Trophoblast cell (in vitro differentiated cells and primary cell): Measurements from ENCODE around the gene HIGD2A.

Source experiments
- DNase-seq, 2 donors: peaks; one replicate each; pipeline ENCODE4 v3.0.0-alpha.2; 2016
- H2AFZ ChIP-seq: 2 replicates; pipeline ENCODE4 v1.6.1; 2013; ENCODE audit warnings: low read length, moderate library complexity, mild to moderate bottlenecking; ENCODE audit not compliant: insufficient read depth, poor library complexity
- H2AK5ac ChIP-seq: 2 replicates; pipeline ENCODE4 v1.6.1; 2013; ENCODE audit warnings: mild to moderate bottlenecking, low read length
- H2BK120ac ChIP-seq: 2 replicates; pipeline ENCODE4 v1.6.1; 2013; ENCODE audit warnings: low read length, mild to moderate bottlenecking, moderate library complexity; ENCODE audit not compliant: insufficient read depth, poor library complexity
- H2BK12ac ChIP-seq: 2 replicates; pipeline ENCODE4 v1.6.1; 2013; ENCODE audit warnings: mild to moderate bottlenecking, low read length, moderate library complexity
- H2BK5ac ChIP-seq: 2 replicates; pipeline ENCODE4 v1.6.1; 2013; ENCODE audit warnings: low read length, low read depth, moderate library complexity, mild to moderate bottlenecking; ENCODE audit not compliant: poor library complexity
- H3K14ac ChIP-seq: 2 replicates; pipeline ENCODE4 v1.6.1; 2013; ENCODE audit warnings: mild to moderate bottlenecking, low read length
- H3K18ac ChIP-seq: 2 replicates; pipeline ENCODE4 v1.6.1; 2013; ENCODE audit warnings: mild to moderate bottlenecking, low read length
- H3K23ac ChIP-seq: 2 replicates; pipeline ENCODE4 v1.6.1; 2013; ENCODE audit warnings: low read length
- H3K27ac ChIP-seq: 2 replicates; pipeline ENCODE4 v1.5.1; 2013; ENCODE audit warnings: low read depth, mild to moderate bottlenecking, inconsistent platforms, low read length, moderate library complexity
- H3K27me3 ChIP-seq: 2 replicates; pipeline ENCODE4 v1.6.1; 2013; ENCODE audit warnings: inconsistent platforms, mild to moderate bottlenecking, low read length, moderate library complexity; ENCODE audit not compliant: insufficient read depth
- H3K36me3 ChIP-seq, 2 experiments: 1 replicate in 1 of 2; 2 replicates in 1 of 2; pipeline ENCODE4 v1.6.1; 2013; ENCODE audit warnings: low read length in 2 of 2, mild to moderate bottlenecking in 2 of 2, moderate library complexity in 1 of 2; ENCODE audit not compliant: insufficient read depth in 2 of 2, control insufficient read depth in 1 of 2
- H3K4ac ChIP-seq: 2 replicates; pipeline ENCODE4 v1.6.1; 2013; ENCODE audit warnings: low read depth, mild to moderate bottlenecking, low read length, moderate library complexity
- H3K4me1 ChIP-seq, 2 experiments: 1 replicate in 1 of 2; 2 replicates in 1 of 2; pipeline ENCODE4 v1.6.1; 2013; ENCODE audit warnings: low read length in 2 of 2, mild to moderate bottlenecking in 2 of 2, moderate library complexity in 1 of 2; ENCODE audit not compliant: insufficient read depth in 2 of 2, control insufficient read depth in 1 of 2
- H3K4me2 ChIP-seq: 2 replicates; pipeline ENCODE4 v1.6.1; 2013; ENCODE audit warnings: inconsistent platforms, mild to moderate bottlenecking, low read length, moderate library complexity
- H3K4me3 ChIP-seq: 2 replicates; pipeline ENCODE4 v1.5.1; 2013; ENCODE audit warnings: mild to moderate bottlenecking, low read depth, low read length, inconsistent platforms
- H3K79me1 ChIP-seq: one replicate; pipeline ENCODE4 v1.6.1; 2013; ENCODE audit warnings: low read length
- H3K79me2 ChIP-seq: 2 replicates; pipeline ENCODE4 v1.6.1; 2013; ENCODE audit warnings: low read length, mild to moderate bottlenecking; ENCODE audit not compliant: control insufficient read depth, insufficient read depth, poor library complexity
- H3K9ac ChIP-seq: 2 replicates; pipeline ENCODE4 v1.6.1; 2013; ENCODE audit warnings: mild to moderate bottlenecking, low read length
- H3K9me3 ChIP-seq: 2 replicates; pipeline ENCODE4 v1.6.1; 2013; ENCODE audit warnings: low read depth, mild to moderate bottlenecking, control low read depth, inconsistent platforms, low read length; ENCODE audit not compliant: insufficient read depth
- H4K12ac ChIP-seq: 2 replicates; pipeline ENCODE4 v1.6.1; 2013; ENCODE audit warnings: low read depth, mild to moderate bottlenecking, low read length, moderate library complexity
- H4K8ac ChIP-seq: 2 replicates; pipeline ENCODE4 v1.6.1; 2013; ENCODE audit warnings: low read depth, mild to moderate bottlenecking, low read length, moderate library complexity
- H4K91ac ChIP-seq: one replicate; pipeline ENCODE4 v1.6.1; 2013; ENCODE audit warnings: low read depth, mild to moderate bottlenecking, low read length, moderate library complexity
- WGBS: extraction: QIAGEN DNeasy Blood & Tissue Kit; methylation state at CpG from one replicate; pipeline ENCODE4 v1.1.7; 2013; ENCODE audit warnings: missing lambda C conversion rate; ENCODE audit not compliant: insufficient read length, insufficient coverage; ENCODE audit errors: extremely low coverage; 5-methylcytosine and 5-hydroxymethylcytosine counted together

HIGD2A gene

GRCh38 chr5:176342766-176343458, 45.6 kb upstream of the HIGD2A start:
- H3K79me1 ChIP-seq = no peaks in the 10 kb centered on the region
- H4K12ac ChIP-seq = no peak overlapping the region
- no peak overlapping the region for H3K23ac ChIP-seq
- no peak overlapping the region for H4K91ac ChIP-seq
- WGBS = no CpG with 5 or more reads among the region's 2 CpGs
- no peak overlapping the region for H2BK120ac ChIP-seq
- no peak for DNase-seq
- H3K18ac ChIP-seq = no peak overlapping the region
- no peak overlapping the region for H3K9ac ChIP-seq
- H2BK12ac ChIP-seq = no peak overlapping the region
- no peaks in the 10 kb centered on the region for H3K4me1 ChIP-seq
- no peaks in the 10 kb centered on the region for H3K9me3 ChIP-seq
- H3K4ac ChIP-seq = no peak overlapping the region
- H3K4me2 ChIP-seq = no peak overlapping the region
- no peak overlapping the region for H3K14ac ChIP-seq
- no peak overlapping the region for H3K27ac ChIP-seq
- H2AK5ac ChIP-seq = no peak overlapping the region
- H4K8ac ChIP-seq = no peak overlapping the region
- no peaks in the 10 kb centered on the region for H3K79me2 ChIP-seq
- no peak overlapping the region for H2AFZ ChIP-seq
- H2BK5ac ChIP-seq = no peak overlapping the region
- no peaks in the 10 kb centered on the region for H3K27me3 ChIP-seq
- H3K36me3 ChIP-seq = peaks cover 16 to 25% of the 10 kb centered on the region in 2 experiments
- no peak overlapping the region for H3K4me3 ChIP-seq

GRCh38 chr5:176350416-176350815, 38.1 kb upstream of the HIGD2A start:
- no peak overlapping the region for H3K4me2 ChIP-seq
- no peak overlapping the region for H3K14ac ChIP-seq
- H4K91ac ChIP-seq = no peak overlapping the region
- H2BK5ac ChIP-seq = no peak overlapping the region
- no peak overlapping the region for H3K4ac ChIP-seq
- H3K79me1 ChIP-seq = no peaks in the 10 kb centered on the region
- H2BK120ac ChIP-seq = no peak overlapping the region
- H4K12ac ChIP-seq = no peak overlapping the region
- WGBS = no CpG with 5 or more reads among the region's 8 CpGs
- no peak overlapping the region for H3K9ac ChIP-seq
- peaks cover 1% of the 10 kb centered on the region for H3K9me3 ChIP-seq
- no peak for DNase-seq
- H2AFZ ChIP-seq = no peak overlapping the region
- H3K18ac ChIP-seq = no peak overlapping the region
- H3K27me3 ChIP-seq = no peaks in the 10 kb centered on the region
- H3K79me2 ChIP-seq = no peaks in the 10 kb centered on the region
- no peak overlapping the region for H2BK12ac ChIP-seq
- no peak overlapping the region for H4K8ac ChIP-seq
- no peak overlapping the region for H3K27ac ChIP-seq
- H2AK5ac ChIP-seq = no peak overlapping the region
- H3K4me1 ChIP-seq = peaks cover 0 to 3% of the 10 kb centered on the region in 2 experiments
- H3K4me3 ChIP-seq = no peak overlapping the region
- peaks cover 43 to 70% of the 10 kb centered on the region in 2 experiments for H3K36me3 ChIP-seq
- H3K23ac ChIP-seq = no peak overlapping the region

GRCh38 chr5:176352116-176352878, 36.3 kb upstream of the HIGD2A start:
- no peak overlapping the region for H3K4me3 ChIP-seq
- no peak overlapping the region for H3K14ac ChIP-seq
- no peak overlapping the region for H2AK5ac ChIP-seq
- DNase-seq = peak; percentile 87 to 96
- H2BK12ac ChIP-seq = no peak overlapping the region
- H2AFZ ChIP-seq = no peak overlapping the region
- no peak overlapping the region for H3K18ac ChIP-seq
- peaks cover 42 to 67% of the 10 kb centered on the region in 2 experiments for H3K36me3 ChIP-seq
- H3K4me1 ChIP-seq = peaks cover 0 to 3% of the 10 kb centered on the region in 2 experiments
- H2BK120ac ChIP-seq = no peak overlapping the region
- no peaks in the 10 kb centered on the region for H3K79me2 ChIP-seq
- H3K27me3 ChIP-seq = no peaks in the 10 kb centered on the region
- H3K23ac ChIP-seq = no peak overlapping the region
- H3K9ac ChIP-seq = no peak overlapping the region
- no peak overlapping the region for H3K4me2 ChIP-seq
- H3K27ac ChIP-seq = no peak overlapping the region
- no peak overlapping the region for H4K91ac ChIP-seq
- no peaks in the 10 kb centered on the region for H3K79me1 ChIP-seq
- no peak overlapping the region for H3K4ac ChIP-seq
- H4K12ac ChIP-seq = no peak overlapping the region
- no CpG with 5 or more reads among the region's 5 CpGs for WGBS
- H4K8ac ChIP-seq = no peak overlapping the region
- peaks cover 2% of the 10 kb centered on the region for H3K9me3 ChIP-seq
- H2BK5ac ChIP-seq = no peak overlapping the region

GRCh38 chr5:176353533-176353932, 35.0 kb upstream of the HIGD2A start:
- Histone ChIP-seq H3K79me2 (no peaks in the 10 kb centered on the region), H3K27me3 (no peaks in the 10 kb centered on the region), H3K4ac (no peak overlapping the region), H4K8ac (no peak overlapping the region), H2BK120ac (no peak overlapping the region), H3K4me3 (no peak overlapping the region), H3K79me1 (no peaks in the 10 kb centered on the region), H3K4me2 (no peak overlapping the region), H3K18ac (no peak overlapping the region), H2BK12ac (no peak overlapping the region), H3K36me3 (peaks cover 36 to 59% of the 10 kb centered on the region in 2 experiments), H3K9ac (no peak overlapping the region), H4K91ac (no peak overlapping the region), H4K12ac (no peak overlapping the region), H3K14ac (no peak overlapping the region), H2AK5ac (no peak overlapping the region), H2BK5ac (no peak overlapping the region), H3K27ac (no peak overlapping the region), H3K23ac (no peak overlapping the region), H2AFZ (no peak overlapping the region), H3K9me3 (peaks cover 2% of the 10 kb centered on the region), H3K4me1 (peaks cover 0 to 3% of the 10 kb centered on the region in 2 experiments)
- no peak for DNase-seq
- WGBS = no CpG with 5 or more reads among the region's 4 CpGs
